GM23338 (cell line): ENCODE data around the gene LFNG. TPM values are rescaled to one million over a fixed set of nuclear protein-coding genes. Genes with fewer than 3 reads are reported as not detected.

Source experiments
- microRNA-seq: library from miRNA; unstranded; fragments of <30 nt; microRNA quantifications from one replicate; pipeline ENCODE4, GENCODE V29; 2017
- polyA plus RNA-seq: library from polyadenylated mRNA; unstranded; fragments of >200 nt; fragmentation: Nextera tagmentation; extraction: Ambion mirVana; gene quantifications from 2 replicates; pipeline ENCODE4 v1.2.1, GENCODE V29; 2016
- small RNA-seq: library from RNA; depleted of rRNA; stranded (forward); fragments of <200 nt; gene quantifications from one replicate; pipeline ENCODE3, GENCODE V24; 2014; ENCODE audit warnings: low replicate concordance
- total RNA-seq: library from RNA; depleted of rRNA; stranded (reverse); fragments of >200 nt; shearing (Covaris generic); gene quantifications from 2 replicates; pipeline ENCODE4 v1.2.3, GENCODE V29; 2014; rRNA removed

LFNG gene
- total and polyA plus RNA-seq, 2 experiments from 2014 or later = 1.7 to 35.4 TPM

Small RNA genes within 50 kb of the gene (microRNA-seq; reads per million reads assigned to microRNA genes)
- not detected for gene MIR4648

Small RNA genes within 50 kb of the gene (small RNA-seq; reads per million reads assigned to genes)
- not detected for gene MIR4648

Other genes starting within 250 kb of the LFNG start
- 15.6 and 44.3 TPM in 2 replicates for gene SNX8, start 205.3 kb upstream of the LFNG start, total RNA-seq
- 49.1 and 50.9 TPM in 2 replicates for gene SNX8, start 205.3 kb upstream of the LFNG start, polyA plus RNA-seq
- gene EIF3B, start 164.9 kb upstream of the LFNG start, total RNA-seq = 323 and 355 TPM in 2 replicates
- gene EIF3B, start 164.9 kb upstream of the LFNG start, polyA plus RNA-seq = 106 and 113 TPM in 2 replicates
- 10.1 and 12.0 TPM in 2 replicates for gene CHST12, start 116.2 kb upstream of the LFNG start, total RNA-seq
- gene CHST12, start 116.2 kb upstream of the LFNG start, polyA plus RNA-seq = 13.9 and 14.6 TPM in 2 replicates
- gene GRIFIN, start 43.4 kb upstream of the LFNG start, total RNA-seq = not detected in 2 replicates
- not detected in 2 replicates for gene GRIFIN, start 43.4 kb upstream of the LFNG start, polyA plus RNA-seq
- gene BRAT1, start 35.8 kb downstream of the LFNG start, total RNA-seq = 65.6 and 76.8 TPM in 2 replicates
- 29.8 and 32.5 TPM in 2 replicates for gene BRAT1, start 35.8 kb downstream of the LFNG start, polyA plus RNA-seq
- 5.0 and 6.5 TPM in 2 replicates for gene IQCE, start 39.2 kb downstream of the LFNG start, total RNA-seq
- gene IQCE, start 39.2 kb downstream of the LFNG start, polyA plus RNA-seq = 5.9 and 7.7 TPM in 2 replicates
- 113 and 126 TPM in 2 replicates for gene TTYH3, start 112.2 kb downstream of the LFNG start, total RNA-seq
- gene TTYH3, start 112.2 kb downstream of the LFNG start, polyA plus RNA-seq = 59.6 and 62.3 TPM in 2 replicates
- gene AMZ1, start 168.4 kb downstream of the LFNG start, total RNA-seq = 0.73 and 1.6 TPM in 2 replicates
- 2.0 and 4.5 TPM in 2 replicates for gene AMZ1, start 168.4 kb downstream of the LFNG start, polyA plus RNA-seq